Loucy (cell line): ENCODE data around the gene MUC5AC.

Source experiments
- H2AFZ ChIP-seq: fragments of 200-600 bp; sonication (generic); 2 replicates; pipeline ENCODE4 v1.6.0; 2016; ENCODE audit warnings: antibody characterized with exemption, mild to moderate bottlenecking, low read length, moderate library complexity
- H3F3A ChIP-seq: fragments of 200-600 bp; 2 replicates; pipeline ENCODE4 v1.6.0; 2016; ENCODE audit warnings: antibody characterized with exemption, low read depth, mild to moderate bottlenecking
- H3K27me3 ChIP-seq: fragments of 200-600 bp; sonication (generic); 2 replicates; pipeline ENCODE4 v1.6.1; 2014; ENCODE audit warnings: low read length, mild to moderate bottlenecking; ENCODE audit not compliant: insufficient read depth, poor library complexity, severe bottlenecking
- H3K36me3 ChIP-seq: fragments of 200-600 bp; sonication (generic); 2 replicates; pipeline ENCODE4 v1.6.1; 2016; ENCODE audit warnings: low read length; ENCODE audit not compliant: insufficient read depth
- H3K4me1 ChIP-seq: fragments of 200-600 bp; sonication (generic); 2 replicates; pipeline ENCODE4 v1.5.1; 2014; ENCODE audit warnings: low read length, mild to moderate bottlenecking; ENCODE audit not compliant: insufficient read depth, poor library complexity, severe bottlenecking
- H3K4me2 ChIP-seq: fragments of 200-600 bp; sonication (generic); 2 replicates; pipeline ENCODE4 v1.6.0; 2014; ENCODE audit warnings: antibody characterized with exemption, low read length, low read depth, mild to moderate bottlenecking; ENCODE audit not compliant: poor library complexity, severe bottlenecking
- H3K4me3 ChIP-seq: fragments of 200-600 bp; sonication (generic); 2 replicates; pipeline ENCODE4 v1.5.1; 2014; ENCODE audit warnings: low read length, mild to moderate bottlenecking, mixed read lengths; ENCODE audit not compliant: poor library complexity, severe bottlenecking
- H3K79me2 ChIP-seq: fragments of 200-600 bp; sonication (generic); 2 replicates; pipeline ENCODE4 v1.6.1; 2014; ENCODE audit warnings: low read length; ENCODE audit not compliant: insufficient read depth
- H3K9ac ChIP-seq: fragments of 200-600 bp; sonication (generic); 2 replicates; pipeline ENCODE4 v1.6.0; 2014; ENCODE audit warnings: mild to moderate bottlenecking, low read depth, low read length, moderate library complexity; ENCODE audit not compliant: poor library complexity, severe bottlenecking
- H3K9me2 ChIP-seq: fragments of 200-600 bp; sonication (generic); replicated peaks from 2 replicates; pipeline ENCODE4 v1.6.1; 2016; ENCODE audit warnings: low read depth, low read length, mixed read lengths
- H3K9me3 ChIP-seq: fragments of 200-600 bp; sonication (generic); 2 replicates; pipeline ENCODE4 v1.6.1; 2014; ENCODE audit warnings: mild to moderate bottlenecking, antibody characterized with exemption, low read length, low read depth; ENCODE audit not compliant: insufficient read depth
- H4K20me1 ChIP-seq: fragments of 200-600 bp; sonication (generic); 2 replicates; pipeline ENCODE4 v1.6.0; 2014; ENCODE audit warnings: antibody characterized with exemption, low read length, mild to moderate bottlenecking; ENCODE audit not compliant: insufficient read depth, poor library complexity, severe bottlenecking
- CTCF ChIP-seq: fragments of 200-600 bp; sonication (generic); conservative IDR thresholded peaks from 2 replicates; pipeline ENCODE4 v1.5.1; 2014; ENCODE audit warnings: mild to moderate bottlenecking, antibody characterized with exemption, low read length
- EZH2phosphoT487 ChIP-seq: fragments of 200-600 bp; IDR thresholded peaks from 2 replicates; pipeline ENCODE4 v1.6.1; 2018; ENCODE audit warnings: antibody characterized with exemption, mild to moderate bottlenecking, moderate library complexity, borderline replicate concordance

Gene MUC5AC

GRCh38 chr11:1230456-1231395 is 73.0 kb downstream of the MUC5AC start:
- Histone ChIP-seq H3K27me3 (no peaks in the 10 kb centered on the region), H4K20me1 (no peaks in the 10 kb centered on the region), H3K4me2 (no peak overlapping the region), H3K4me1 (no peaks in the 10 kb centered on the region), H3K9me3 (peaks cover 3% of the 10 kb centered on the region; the same call in 1 of the 2 replicates), H3K9me2 (no peaks in the 10 kb centered on the region), H3F3A (no peaks in the 10 kb centered on the region), H3K79me2 (no peaks in the 10 kb centered on the region), H3K36me3 (no peaks in the 10 kb centered on the region), H3K9ac (no peak overlapping the region), H3K4me3 (no peak overlapping the region), H2AFZ (no peak overlapping the region)
- TF ChIP-seq EZH2phosphoT487 (no peak), CTCF (no peak)

GRCh38 chr11:1231396-1232020 is 73.8 kb downstream of the MUC5AC start:
- Histone ChIP-seq H2AFZ (no peak overlapping the region), H4K20me1 (no peaks in the 10 kb centered on the region), H3K4me1 (no peaks in the 10 kb centered on the region), H3F3A (no peaks in the 10 kb centered on the region), H3K4me2 (no peak overlapping the region), H3K9ac (no peak overlapping the region), H3K27me3 (no peaks in the 10 kb centered on the region), H3K4me3 (no peak overlapping the region), H3K9me2 (no peaks in the 10 kb centered on the region), H3K36me3 (no peaks in the 10 kb centered on the region), H3K79me2 (no peaks in the 10 kb centered on the region), H3K9me3 (peaks cover 7% of the 10 kb centered on the region; the same call in 1 of the 2 replicates)
- TF ChIP-seq EZH2phosphoT487, result no peak
- no peak for TF ChIP-seq CTCF

GRCh38 chr11:1232021-1232882 is 74.5 kb downstream of the MUC5AC start:
- H3K9ac ChIP-seq, result no peak overlapping the region
- no peaks in the 10 kb centered on the region for H3K9me2 ChIP-seq
- no peaks in the 10 kb centered on the region for H4K20me1 ChIP-seq
- no peak overlapping the region for H3K4me3 ChIP-seq
- no peaks in the 10 kb centered on the region for H3K36me3 ChIP-seq
- no peaks in the 10 kb centered on the region for H3K4me1 ChIP-seq
- no peak overlapping the region for H3K4me2 ChIP-seq
- no peaks in the 10 kb centered on the region for H3F3A ChIP-seq
- no peaks in the 10 kb centered on the region for H3K79me2 ChIP-seq
- H3K27me3 ChIP-seq, result no peaks in the 10 kb centered on the region
- no peak for TF ChIP-seq CTCF
- no peak for TF ChIP-seq EZH2phosphoT487
- H2AFZ ChIP-seq, result no peak overlapping the region
- H3K9me3 ChIP-seq, result peaks cover 7% of the 10 kb centered on the region; the same call in 1 of the 2 replicates
